H1 (cell line): Measurements from ENCODE around the gene ASIC1. TPM values are rescaled to one million over a fixed set of nuclear protein-coding genes. Genes with fewer than 3 reads are reported as not detected.

Source experiments
- CTCF ChIA-PET: fragments of 300-600 bp; sonication (Branson Sonifier 250); formaldehyde crosslinking; loops from one replicate; lab custom pipeline; 2021; ENCODE audit not compliant: partially characterized antibody; lab: Charles Lee
- POLR2A ChIA-PET: fragments of 300-600 bp; sonication (Branson Sonifier 250); formaldehyde crosslinking; loops from one replicate; lab custom pipeline; 2021; ENCODE audit warnings: inconsistent platforms; ENCODE audit not compliant: partially characterized antibody; lab: Charles Lee
- DNase-seq, 2 experiments: peaks; one replicate each; pipeline versions ENCODE4 v3.0.0 to v3.0.0-alpha.2; 2010 to 2022; ENCODE audit warnings: low spot score in 2 of 2, low read depth in 1 of 2, mixed read lengths in 1 of 2
- FAIRE-seq: peaks from 2 replicates; lab custom pipeline; 2011; peaks lifted over from hg19 to GRCh38; lab: Jason Lieb, UNC
- H2AFZ ChIP-seq: 2 replicates; pipeline ENCODE4 v1.8.1; 2012; ENCODE audit warnings: low read length, inconsistent platforms
- H2AK5ac ChIP-seq: 2 replicates; pipeline ENCODE4 v1.6.1; 2013; ENCODE audit warnings: low read depth, low read length
- H2BK120ac ChIP-seq: replicated peaks from 2 replicates; pipeline ENCODE3; 2013; ENCODE audit warnings: low read depth, low read length, inconsistent platforms
- H2BK12ac ChIP-seq: 2 replicates; pipeline ENCODE4 v1.6.1; 2013; ENCODE audit warnings: low read depth, low read length
- H2BK15ac ChIP-seq: 2 replicates; pipeline ENCODE4 v1.6.1; 2013; ENCODE audit warnings: low read length
- H2BK20ac ChIP-seq: 2 replicates; pipeline ENCODE4 v1.6.1; 2013; ENCODE audit warnings: low read length
- H2BK5ac ChIP-seq: 2 replicates; pipeline ENCODE4 v1.6.1; 2013; ENCODE audit warnings: low read depth, low read length
- H3K14ac ChIP-seq: 2 replicates; pipeline ENCODE4 v1.6.1; 2013; ENCODE audit warnings: inconsistent platforms; ENCODE audit not compliant: insufficient read length
- H3K18ac ChIP-seq: 2 replicates; pipeline ENCODE4 v1.6.1; 2013; ENCODE audit warnings: low read length; ENCODE audit errors: extremely low read depth
- H3K23ac ChIP-seq: 2 replicates; pipeline ENCODE4 v1.6.1; 2013; ENCODE audit warnings: inconsistent platforms; ENCODE audit not compliant: insufficient read length
- H3K23me2 ChIP-seq: 2 replicates; pipeline ENCODE4 v1.6.1; 2013; ENCODE audit warnings: low read depth, low read length
- H3K27ac ChIP-seq: 2 replicates; pipeline ENCODE4 v1.6.1; 2011; ENCODE audit warnings: low read depth, low read length, inconsistent platforms
- H3K27me3 ChIP-seq, 4 experiments: replicated peaks in 1 of 4; 1 replicate in 1 of 4; 2 replicates in 3 of 4; pipeline versions ENCODE4 v1.6.1 to v1.8.1; 2011 to 2013; ENCODE audit warnings: low read length in 3 of 4, mild to moderate bottlenecking in 3 of 4, inconsistent platforms in 2 of 4, mixed read lengths in 2 of 4, moderate library complexity in 1 of 4; ENCODE audit not compliant: control insufficient read depth in 3 of 4, insufficient read depth in 3 of 4; ENCODE audit errors: extremely low read depth in 1 of 4
- H3K36me3 ChIP-seq, 4 experiments: 2 replicates each; pipeline versions ENCODE4 v1.6.1 to v1.8.1; 2011 to 2013; ENCODE audit warnings: mild to moderate bottlenecking in 4 of 4, low read length in 3 of 4, moderate library complexity in 2 of 4, control low read depth in 1 of 4, inconsistent platforms in 1 of 4; ENCODE audit not compliant: insufficient read depth in 4 of 4, control insufficient read depth in 2 of 4
- H3K4ac ChIP-seq: replicated peaks from 2 replicates; pipeline ENCODE3; 2013; ENCODE audit warnings: low read length, low read depth, mixed read lengths, inconsistent platforms; ENCODE audit not compliant: insufficient read length
- H3K4me1 ChIP-seq, 4 experiments: replicated peaks in 1 of 4; 1 replicate in 1 of 4; 2 replicates in 3 of 4; pipeline versions ENCODE4 v1.6.1 to v1.8.1; 2011 to 2013; ENCODE audit warnings: low read length in 3 of 4, inconsistent platforms in 2 of 4, mixed read lengths in 1 of 4; ENCODE audit not compliant: insufficient read depth in 4 of 4, control insufficient read depth in 3 of 4
- H3K4me2 ChIP-seq, 2 experiments: 2 replicates each; pipeline versions ENCODE4 v1.6.1 to v1.8.1; 2011 to 2013; ENCODE audit warnings: low read depth in 2 of 2, low read length in 2 of 2, control low read depth in 1 of 2, inconsistent platforms in 1 of 2, mild to moderate bottlenecking in 1 of 2; ENCODE audit not compliant: insufficient read depth in 1 of 2
- H3K4me3 ChIP-seq, 4 experiments: fragments of 200-600, 300-600 bp in 1 of 4; sonication (generic), shearing (Covaris generic), sonication (Bioruptor Twin) in 1 of 4; 2 replicates each; pipeline versions ENCODE4 v1.5.1 to v1.8.1; 2011 to 2016; ENCODE audit warnings: low read length in 4 of 4, low read depth in 3 of 4, control low read depth in 2 of 4, inconsistent platforms in 2 of 4, mild to moderate bottlenecking in 2 of 4, mixed read lengths in 1 of 4, moderate library complexity in 1 of 4; ENCODE audit not compliant: insufficient read depth in 2 of 4; ENCODE audit errors: extremely low read depth in 1 of 4
- H3K56ac ChIP-seq: replicated peaks from 2 replicates; pipeline ENCODE3; 2013; ENCODE audit warnings: low read depth, mild to moderate bottlenecking, mixed read lengths, low read length, inconsistent platforms; ENCODE audit not compliant: insufficient read length
- H3K79me1 ChIP-seq: 2 replicates; pipeline ENCODE4 v1.6.1; 2013; ENCODE audit warnings: low read depth, low read length, control low read depth
- H3K79me2 ChIP-seq, 2 experiments: 2 replicates each; pipeline versions ENCODE4 v1.6.1 to v1.8.1; 2012 to 2013; ENCODE audit warnings: low read length in 2 of 2, mild to moderate bottlenecking in 2 of 2, inconsistent platforms in 1 of 2; ENCODE audit not compliant: insufficient read depth in 2 of 2, control insufficient read depth in 1 of 2
- H3K9ac ChIP-seq, 4 experiments: replicated peaks in 1 of 4; 1 replicate in 1 of 4; 2 replicates in 3 of 4; pipeline versions ENCODE4 v1.6.1 to v1.8.1; 2011 to 2013; ENCODE audit warnings: low read depth in 3 of 4, low read length in 3 of 4, control low read depth in 2 of 4, mild to moderate bottlenecking in 2 of 4, moderate library complexity in 2 of 4, inconsistent platforms in 1 of 4; ENCODE audit errors: extremely low read depth in 1 of 4
- H3K9me3 ChIP-seq, 2 experiments: 2 replicates each; pipeline versions ENCODE4 v1.6.1 to v1.8.1; 2012 to 2013; ENCODE audit warnings: mild to moderate bottlenecking in 2 of 2, moderate library complexity in 2 of 2, control low read depth in 1 of 2, inconsistent platforms in 1 of 2, low read depth in 1 of 2, low read length in 1 of 2, mixed read lengths in 1 of 2; ENCODE audit not compliant: insufficient read depth in 2 of 2
- H4K20me1 ChIP-seq, 2 experiments: replicated peaks in 1 of 2; 2 replicates each; pipeline versions ENCODE3 to v1.8.1; 2011 to 2013; ENCODE audit warnings: inconsistent platforms in 2 of 2, low read length in 2 of 2, mild to moderate bottlenecking in 1 of 2; ENCODE audit not compliant: insufficient read depth in 2 of 2, control insufficient read depth in 1 of 2
- H4K5ac ChIP-seq: 2 replicates; pipeline ENCODE4 v1.6.1; 2013; ENCODE audit warnings: low read length, low read depth, mixed read lengths, inconsistent platforms; ENCODE audit not compliant: insufficient read length
- H4K8ac ChIP-seq: 2 replicates; pipeline ENCODE4 v1.8.0; 2013; ENCODE audit warnings: mild to moderate bottlenecking, moderate library complexity, low read length, inconsistent platforms; ENCODE audit not compliant: insufficient read depth; ENCODE audit errors: extremely low read depth
- H4K91ac ChIP-seq: replicated peaks from 2 replicates; pipeline ENCODE3; 2013; ENCODE audit warnings: low read length, mixed read lengths, inconsistent platforms; ENCODE audit not compliant: insufficient read length
- SP4 ChIP-seq: IDR thresholded peaks from 2 replicates; pipeline ENCODE4 v1.6.1; 2012; ENCODE audit warnings: low read length, inconsistent platforms
- SUZ12 ChIP-seq: fragments of 200-600 bp; sonication (generic); IDR thresholded peaks from 2 replicates; pipeline ENCODE4 v1.6.1; 2012; ENCODE audit warnings: mild to moderate bottlenecking, inconsistent platforms, low read length, moderate library complexity, mixed read lengths
- WGBS, 2 experiments: shearing (Covaris generic) in 1 of 2; methylation state at CpG; one replicate each; pipeline versions ENCODE4 v1.1.6 to v1.1.7; 2013 to 2015; ENCODE audit warnings: low lambda C conversion rate in 2 of 2, mixed read lengths in 2 of 2, inconsistent platforms in 1 of 2, low coverage in 1 of 2, missing lambda C conversion rate in 1 of 2; ENCODE audit not compliant: insufficient replicate concordance in 2 of 2, insufficient coverage in 1 of 2, insufficient read length in 1 of 2; ENCODE audit errors: extremely low coverage in 1 of 2, missing lambda C conversion rate in 1 of 2; 5-methylcytosine and 5-hydroxymethylcytosine counted together
- polyA plus RNA-seq, 7 experiments: library from polyadenylated mRNA; depleted of rRNA in 3 of 7; stranded (reverse) in 5 of 7; unstranded in 2 of 7; fragments of >200 nt in 5 of 7; fragments of 200-250 nt in 2 of 7; gene quantifications; 1 replicate in 5 of 7; 2 replicates in 1 of 7; 4 replicates in 1 of 7; pipeline versions ENCODE4 v1.2.1 to v1.2.3, GENCODE V29; 2011 to 2013; ENCODE audit warnings: missing spikeins in 2 of 7, mixed read lengths in 2 of 7
- total RNA-seq: library from RNA; stranded (reverse); fragmentation: NEBNext Ultra II Directional; extraction: Animal tissue kit (Norgen Biotek cat#: 25700); gene quantifications from 2 replicates; pipeline ENCODE4 v1.2.1, GENCODE V29; 2021
- TF ChIP-seq, protein P1 (sequence below): IDR thresholded peaks from 2 replicates; pipeline ENCODE4 v1.6.1; 2011; ENCODE audit warnings: low read length, improper control_type of control experiment

The ASIC1 gene
- total and polyA plus RNA-seq, 2 of the 8 experiments (the other 6 are each of a cell fraction or from before 2014, with no cell fraction given), result 2.4 to 4.4 TPM

DNA sequence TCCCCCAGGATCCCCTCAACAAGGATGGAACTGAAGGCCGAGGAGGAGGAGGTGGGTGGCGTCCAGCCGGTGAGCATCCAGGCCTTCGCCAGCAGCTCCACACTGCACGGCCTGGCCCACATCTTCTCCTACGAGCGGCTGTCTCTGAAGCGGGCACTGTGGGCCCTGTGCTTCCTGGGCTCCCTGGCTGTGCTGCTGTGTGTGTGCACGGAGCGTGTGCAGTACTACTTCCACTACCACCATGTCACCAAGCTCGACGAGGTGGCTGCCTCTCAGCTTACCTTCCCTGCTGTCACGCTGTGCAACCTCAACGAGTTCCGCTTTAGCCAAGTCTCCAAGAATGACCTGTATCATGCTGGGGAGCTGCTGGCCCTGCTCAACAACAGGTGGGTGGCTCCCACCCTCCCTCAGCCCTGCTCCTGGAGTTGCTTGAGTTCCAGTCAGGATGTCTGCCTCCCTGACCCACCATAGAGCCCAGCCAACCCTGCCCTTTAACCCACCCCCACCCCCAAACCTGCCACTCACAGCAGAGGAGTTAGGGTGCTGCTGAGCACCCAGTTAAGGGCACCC, 1.4 kb downstream of the ASIC1 start:
- Histone ChIP-seq H4K20me1 (peaks cover 2 to 4% of the 10 kb centered on the region in 2 experiments), H3K14ac (no peak overlapping the region), H3K18ac (no peak overlapping the region), H3K23me2 (peaks cover 8% of the 10 kb centered on the region), H3K4me1 (peaks cover 3 to 9% (median 8%) of the 10 kb centered on the region in 4 experiments), H3K4ac (no peak overlapping the region), H3K4me3 (no peak overlapping the region), H2BK120ac (no peak overlapping the region), H3K9ac (no peak overlapping the region), H2BK15ac (0 out of 2 replicates have a peak overlapping the region, but pooled peaks have one; percentile 29), H3K23ac (no peak overlapping the region), H2AK5ac (peak overlapping the region; percentile 75; the same call in 1 of the 2 replicates), H3K4me2 (no peak overlapping the region; a peak in 1 of 4 replicates), H2BK20ac (no peak overlapping the region), H3K9me3 (no peaks in the 10 kb centered on the region), H3K27me3 (peaks cover 20 to 67% (median 51%) of the 10 kb centered on the region in 4 experiments), H4K8ac (no peak overlapping the region), H2AFZ (no peak overlapping the region), H3K79me1 (no peaks in the 10 kb centered on the region), H2BK12ac (peak overlapping the region; percentile 32; the same call in 1 of the 2 replicates), H3K79me2 (no peaks in the 10 kb centered on the region), H3K56ac (no peak overlapping the region), H2BK5ac (no peak overlapping the region), H3K27ac (no peak overlapping the region), H3K36me3 (no peaks in the 10 kb centered on the region), H4K5ac (no peak overlapping the region), H4K91ac (no peak overlapping the region)
- ChIA-PET POLR2A (interaction anchor here (1.0 to 1.3 kb wide), 2 partner anchors 8 to 20 kb away, joined by 3 to 5 read pairs; no protein-coding TSS in a partner anchor), CTCF (interaction anchor here (0.5 to 22.8 kb wide), 10 partner anchors 13 to 1325 kb away, joined by 3 to 420 read pairs (median 3); partner anchors contain the start of genes AQP6 and SMARCD1)
- DNase-seq, result no peak
- no peak for FAIRE-seq
- 90% methylated on average over 15 of the region's 15 CpGs; no CpG with 5 or more reads in 1 of the 2 experiments for WGBS, 2 experiments
- TF ChIP-seq SUZ12 (no peak), SP4 (no peak)
- TF ChIP-seq, protein P1, sequence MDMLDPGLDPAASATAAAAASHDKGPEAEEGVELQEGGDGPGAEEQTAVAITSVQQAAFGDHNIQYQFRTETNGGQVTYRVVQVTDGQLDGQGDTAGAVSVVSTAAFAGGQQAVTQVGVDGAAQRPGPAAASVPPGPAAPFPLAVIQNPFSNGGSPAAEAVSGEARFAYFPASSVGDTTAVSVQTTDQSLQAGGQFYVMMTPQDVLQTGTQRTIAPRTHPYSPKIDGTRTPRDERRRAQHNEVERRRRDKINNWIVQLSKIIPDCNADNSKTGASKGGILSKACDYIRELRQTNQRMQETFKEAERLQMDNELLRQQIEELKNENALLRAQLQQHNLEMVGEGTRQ, result no peak
